Fibroblast of lung (primary cell): ENCODE data around the gene JMJD4. TPM values are rescaled to one million over a fixed set of nuclear protein-coding genes. Genes with fewer than 3 reads are reported as not detected.
"Not testable (repeated sequence)": the region's sequence is repeated elsewhere in the genome, so short reads cannot be mapped to it uniquely, and the experiment has no call there.

ENCODE experiments used
- DNase-seq, 2 donors: peaks; one replicate each; pipeline versions ENCODE4 v3.0.0 to v3.0.0-alpha.2; 2010; ENCODE audit warnings: low read depth in 2 of 2
- H2AFZ ChIP-seq: 2 replicates; pipeline ENCODE4 v1.5.1; 2012; ENCODE audit warnings: low read length, control low read depth, inconsistent platforms
- H3K27ac ChIP-seq: 2 replicates; pipeline ENCODE4 v1.5.1; 2011; ENCODE audit warnings: low read length, control low read depth; ENCODE audit not compliant: insufficient read depth
- H3K27me3 ChIP-seq: 2 replicates; pipeline ENCODE4 v1.5.1; 2011; ENCODE audit warnings: mild to moderate bottlenecking, low read length; ENCODE audit not compliant: control insufficient read depth, insufficient read depth
- H3K36me3 ChIP-seq: 2 replicates; pipeline ENCODE4 v1.5.1; 2011; ENCODE audit warnings: low read length; ENCODE audit not compliant: control insufficient read depth, insufficient read depth
- H3K4me1 ChIP-seq: 2 replicates; pipeline ENCODE4 v1.5.1; 2011; ENCODE audit warnings: low read length; ENCODE audit not compliant: control insufficient read depth, insufficient read depth; ENCODE audit errors: extremely low read depth
- H3K4me2 ChIP-seq: 2 replicates; pipeline ENCODE4 v1.5.1; 2011; ENCODE audit warnings: low read length, control low read depth; ENCODE audit not compliant: insufficient read depth; ENCODE audit errors: extremely low read depth
- H3K4me3 ChIP-seq, 4 experiments: fragments of 200-600 bp in 1 of 4; sonication (generic) in 1 of 4; replicated peaks in 1 of 4; 2 replicates each; pipeline ENCODE4 v1.5.1; 2011 to 2016; ENCODE audit warnings: low read length in 4 of 4, low read depth in 3 of 4, mild to moderate bottlenecking in 3 of 4, control low read depth in 2 of 4, inconsistent platforms in 1 of 4, mixed read lengths in 1 of 4; ENCODE audit not compliant: insufficient read depth in 1 of 4; ENCODE audit errors: control extremely low read depth in 1 of 4
- H3K79me2 ChIP-seq: 2 replicates; pipeline ENCODE4 v1.5.1; 2012; ENCODE audit warnings: mild to moderate bottlenecking, low read length, inconsistent platforms; ENCODE audit not compliant: control insufficient read depth, insufficient read depth
- H3K9ac ChIP-seq: 2 replicates; pipeline ENCODE4 v1.5.1; 2011; ENCODE audit warnings: mild to moderate bottlenecking, low read length, control low read depth; ENCODE audit not compliant: insufficient read depth
- H3K9me3 ChIP-seq: 2 replicates; pipeline ENCODE4 v1.5.1; 2012; ENCODE audit warnings: low read depth, low read length; ENCODE audit not compliant: control insufficient read depth, insufficient read depth
- H4K20me1 ChIP-seq: 2 replicates; pipeline ENCODE4 v1.5.1; 2011; ENCODE audit warnings: low read length; ENCODE audit not compliant: control insufficient read depth, insufficient read depth; ENCODE audit errors: extremely low read depth
- CTCF ChIP-seq, 2 donors: IDR thresholded peaks in 1 of 2; conservative IDR thresholded peaks in 1 of 2; 1 replicate in 1 of 2; 2 replicates in 1 of 2; pipeline ENCODE4 v1.5.1; 2011 to 2012; ENCODE audit warnings: low read length in 2 of 2, control low read depth in 1 of 2, inconsistent platforms in 1 of 2, low read depth in 1 of 2, mild to moderate bottlenecking in 1 of 2
- EZH2 ChIP-seq: IDR thresholded peaks from 2 replicates; pipeline ENCODE4 v1.5.1; 2012; ENCODE audit warnings: low read length, control low read depth, mild to moderate bottlenecking; ENCODE audit errors: missing control alignments
- polyA plus RNA-seq, 2 donors: library from polyadenylated mRNA; depleted of rRNA in 1 of 2; stranded (reverse) in 1 of 2; unstranded in 1 of 2; fragments of >200 nt; gene quantifications; 2 replicates each; pipeline ENCODE4 v1.2.1, GENCODE V29; 2011 to 2012; ENCODE audit warnings: missing spikeins in 1 of 2
- total RNA-seq: library from RNA; depleted of rRNA; stranded (reverse); fragments of >200 nt; gene quantifications from 2 replicates; pipeline ENCODE4 v1.2.1, GENCODE V29; 2014

JMJD4 gene
- total and polyA plus RNA-seq, 2 donors (not counting 1 experiment from before 2014, with no cell fraction given): 12.1 to 26.4 TPM

GRCh38 chr1:227709451-227709850 is 25.7 kb downstream of the JMJD4 start:
- no peak for DNase-seq
- no peaks in the 10 kb centered on the region for H3K9me3 ChIP-seq
- H2AFZ ChIP-seq: no peak overlapping the region
- H3K27ac ChIP-seq: no peak overlapping the region
- H3K4me1 ChIP-seq: no peaks in the 10 kb centered on the region
- no peaks in the 10 kb centered on the region for H3K36me3 ChIP-seq
- no peak overlapping the region for H3K4me2 ChIP-seq
- H3K9ac ChIP-seq: no peak overlapping the region
- no peaks in the 10 kb centered on the region for H4K20me1 ChIP-seq
- TF ChIP-seq EZH2 (no peak), CTCF (conservative IDR thresholded peaks at IDR 0.05 in 1 of 2, IDR thresholded peaks at IDR 0.05 in 1 of 2; ENCODE audit: low read depth in 1 of 2, low read length in 2 of 2) (no peak)
- no peak overlapping the region for H3K4me3 ChIP-seq
- H3K27me3 ChIP-seq: no peaks in the 10 kb centered on the region
- H3K79me2 ChIP-seq: no peaks in the 10 kb centered on the region

GRCh38 chr1:227707846-227708245 is 27.3 kb downstream of the JMJD4 start:
- Histone ChIP-seq H2AFZ (no peak overlapping the region), H3K27me3 (no peaks in the 10 kb centered on the region), H3K36me3 (no peaks in the 10 kb centered on the region), H3K4me1 (no peaks in the 10 kb centered on the region), H4K20me1 (no peaks in the 10 kb centered on the region), H3K9me3 (no peaks in the 10 kb centered on the region), H3K79me2 (no peaks in the 10 kb centered on the region), H3K9ac (no peak overlapping the region), H3K27ac (no peak overlapping the region), H3K4me2 (no peak overlapping the region), H3K4me3 (no peak overlapping the region)
- TF ChIP-seq EZH2 (no peak), CTCF (conservative IDR thresholded peaks at IDR 0.05 in 1 of 2, IDR thresholded peaks at IDR 0.05 in 1 of 2; ENCODE audit: low read depth in 1 of 2, low read length in 2 of 2) (no peak)
- no peak for DNase-seq

DNA sequence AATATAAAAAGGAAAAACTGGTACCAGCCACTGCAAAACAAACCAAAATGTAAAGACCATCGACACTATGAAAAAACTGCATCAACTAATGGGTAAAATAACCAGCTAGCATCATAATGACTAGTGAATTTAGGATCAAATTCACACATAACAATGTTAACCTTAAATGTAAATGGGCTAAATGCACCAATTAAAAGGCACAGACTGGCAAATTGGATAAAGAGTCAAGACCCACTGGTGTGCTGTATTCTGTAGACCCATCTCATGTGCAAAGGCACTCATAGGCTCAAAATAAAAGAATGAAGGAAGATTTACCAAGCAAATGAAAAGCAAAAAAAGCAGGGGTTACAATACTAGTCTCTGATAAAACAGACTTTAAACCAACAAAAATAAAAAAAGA is 33.5 kb downstream of the JMJD4 start:
- not testable (repeated sequence) for DNase-seq, H3K4me1 ChIP-seq, H3K9ac ChIP-seq, H3K4me2 ChIP-seq, H3K27ac ChIP-seq, H3K36me3 ChIP-seq, H3K9me3 ChIP-seq, H3K27me3 ChIP-seq, H2AFZ ChIP-seq, H3K4me3 ChIP-seq, H3K79me2 ChIP-seq, H4K20me1 ChIP-seq
